UCSD-AML1 (cell line): Measurements from ENCODE around the gene WNT9B.
"Not testable (repeated sequence)": the region's sequence is repeated elsewhere in the genome, so short reads cannot be mapped to it uniquely, and the experiment has no call there.

ENCODE experiments used
- DNase-seq: peaks from one replicate; lab custom pipeline; 2025; ENCODE audit not compliant: unreplicated experiment; lab: John Stamatoyannopoulos, UW

Gene WNT9B

GRCh38 chr17:46903762-46904672, 52.6 kb downstream of the WNT9B start:
- DNase-seq = no peak

GRCh38 chr17:46908068-46908737, 56.8 kb downstream of the WNT9B start:
- no peak for DNase-seq

GRCh38 chr17:46910179-46910927, 59.0 kb downstream of the WNT9B start:
- DNase-seq = no peak

DNA sequence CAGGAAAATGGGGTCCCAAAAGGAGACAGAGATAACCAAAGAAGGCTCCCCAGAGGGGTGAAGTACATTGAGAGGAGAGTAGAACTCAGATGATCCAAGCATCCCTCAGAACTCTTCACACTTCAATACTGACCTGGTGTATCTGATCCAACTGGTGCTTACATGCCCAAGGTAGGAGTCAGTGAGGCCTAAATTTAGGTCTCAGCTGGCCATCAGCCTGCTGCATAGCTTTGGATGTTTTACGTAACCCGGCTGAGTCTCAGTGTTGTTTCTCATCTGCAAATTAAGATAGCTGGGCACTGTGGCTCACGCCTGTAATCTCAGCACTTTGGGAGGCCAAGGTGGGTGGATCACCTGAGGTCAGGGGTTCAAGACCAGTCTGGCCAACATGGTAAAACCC, 59.9 kb downstream of the WNT9B start:
- DNase-seq = no peak

GRCh38 chr17:46915596-46915995, 64.2 kb downstream of the WNT9B start:
- DNase-seq = no peak

DNA sequence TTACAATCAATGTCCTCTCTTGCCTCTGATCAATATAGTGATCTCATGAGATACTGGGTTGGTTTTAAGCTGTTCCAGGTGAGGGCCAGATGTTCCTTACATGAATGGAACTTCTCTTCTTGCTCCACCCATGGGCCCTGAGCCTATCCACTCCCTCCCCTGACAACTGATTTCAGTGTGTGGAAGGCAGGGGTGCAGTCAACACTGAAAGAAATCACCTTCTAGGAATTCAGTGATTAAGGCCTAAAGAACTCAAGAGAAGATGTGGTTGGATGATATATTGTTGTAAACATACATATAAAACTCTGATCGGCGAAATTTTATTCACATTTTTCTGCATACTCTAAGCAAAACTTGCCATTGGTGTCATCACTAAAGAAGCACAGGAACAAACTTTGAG, 64.8 kb downstream of the WNT9B start:
- no peak for DNase-seq

- DNase-seq = no peak
Measured at GRCh38 chr17:46916623-46917022, 65.2 kb downstream of the WNT9B start.

DNA sequence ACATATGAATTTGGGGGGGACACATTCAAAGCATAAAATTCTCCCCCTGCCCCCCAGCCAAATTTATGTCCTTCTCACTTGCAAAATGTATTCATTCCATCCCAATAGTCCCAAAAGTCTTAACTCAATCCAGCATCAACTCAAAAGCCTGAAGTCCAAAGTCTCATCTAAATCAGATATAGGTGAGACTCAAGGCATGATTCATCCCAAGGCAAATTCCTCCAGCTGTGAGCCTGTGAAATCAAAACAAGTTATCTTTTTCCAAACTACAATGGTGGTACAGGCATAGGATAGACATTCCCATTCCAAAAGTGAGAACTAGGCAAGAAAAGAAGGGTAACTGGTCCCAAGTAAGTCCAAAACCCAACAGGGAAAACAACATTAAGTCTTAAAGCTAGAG, 65.7 kb downstream of the WNT9B start:
- no peak for DNase-seq

GRCh38 chr17:46917516-46917915, 66.1 kb downstream of the WNT9B start:
- no peak for DNase-seq

GRCh38 chr17:46921962-46922361, 70.6 kb downstream of the WNT9B start:
- DNase-seq = not testable (repeated sequence)

DNA sequence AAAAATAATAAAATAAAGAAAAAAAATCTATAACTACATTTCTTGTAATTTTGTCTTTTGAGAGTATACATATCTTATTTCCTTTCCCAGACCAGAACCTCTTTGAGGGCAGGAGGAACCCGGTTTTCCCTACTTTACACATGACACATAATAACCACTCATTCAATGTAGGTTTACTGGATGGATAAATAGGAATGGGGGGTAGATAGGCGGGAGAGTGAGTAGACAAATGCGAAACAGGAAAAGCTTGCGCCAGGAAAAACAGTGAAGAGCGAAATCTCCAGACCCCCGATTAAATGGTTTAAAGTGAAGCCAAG, 71.1 kb downstream of the WNT9B start:
- no peak for DNase-seq

- DNase-seq = peak; percentile 93
Measured at GRCh38 chr17:46922804-46923635, 71.6 kb downstream of the WNT9B start, which contains the start of gene GOSR2. GOSR2 (plus strand) TSS chr17:46923160; CDS start chr17:46923193, 33 bp downstream.

- no peak for DNase-seq
Measured at GRCh38 chr17:46925185-46925868, 73.9 kb downstream of the WNT9B start.

DNA sequence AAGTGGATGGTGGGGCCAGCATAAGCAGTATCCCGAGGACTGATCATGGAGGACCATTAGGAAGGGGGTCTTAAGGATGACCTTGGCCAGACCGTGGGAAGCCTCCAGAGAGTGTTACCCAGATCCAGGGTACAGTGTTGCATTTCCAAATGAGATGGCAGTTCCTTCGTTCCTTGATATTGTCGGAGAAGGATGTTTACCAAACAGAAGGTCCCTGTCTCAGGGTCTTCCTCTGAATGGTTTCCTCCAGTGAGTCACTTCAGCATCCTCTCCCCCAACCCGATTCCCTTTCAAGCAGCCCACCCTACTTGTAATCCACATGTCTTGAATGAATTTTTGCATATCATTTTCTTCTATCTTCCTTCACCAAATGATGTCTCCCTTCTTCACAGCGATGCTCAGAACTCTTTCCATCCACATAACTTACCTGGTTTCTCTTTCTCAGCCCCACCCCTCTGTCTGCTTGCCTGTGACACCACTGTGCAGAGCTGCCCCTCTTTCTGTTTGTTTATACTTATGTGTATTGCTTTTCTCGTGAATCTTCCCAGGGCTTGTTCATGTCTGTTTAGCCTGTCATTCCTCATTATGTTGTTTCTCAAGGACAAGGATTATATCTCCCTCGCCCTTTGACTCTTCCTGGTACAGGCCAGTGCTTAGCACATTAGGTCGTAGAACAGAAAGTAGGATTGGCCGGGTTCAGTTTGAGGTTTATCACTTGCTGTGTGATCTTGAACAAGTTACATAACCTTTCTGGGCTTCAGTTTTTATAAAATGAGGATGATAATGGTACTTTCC, 77.3 kb downstream of the WNT9B start:
- DNase-seq = no peak

- no peak for DNase-seq
Measured at GRCh38 chr17:46929413-46929812, 78.0 kb downstream of the WNT9B start.

- no peak for DNase-seq
Measured at GRCh38 chr17:46930051-46930450, 78.7 kb downstream of the WNT9B start.

DNA sequence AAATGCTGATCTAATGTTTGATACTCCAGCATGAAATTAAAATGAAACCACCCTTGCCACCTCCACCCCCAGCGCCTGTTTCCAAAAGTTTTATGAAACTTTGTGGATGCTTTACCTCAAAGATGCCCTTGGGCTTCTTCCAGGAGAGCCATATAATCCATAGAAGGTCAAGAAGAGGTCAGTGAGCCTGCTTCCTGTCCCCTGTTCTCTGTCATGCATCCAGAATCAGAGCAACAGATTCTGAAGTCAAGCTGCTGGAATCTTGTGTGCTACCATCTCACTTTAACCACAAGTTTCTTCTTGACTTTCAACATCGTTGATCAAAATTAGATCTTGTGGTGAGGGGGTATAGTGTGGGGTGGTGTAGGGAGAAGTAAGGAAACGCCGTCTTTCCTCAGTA, 80.2 kb downstream of the WNT9B start:
- no peak for DNase-seq

- DNase-seq = no peak
Measured at GRCh38 chr17:46935658-46936266, 84.4 kb downstream of the WNT9B start.
